ENCODE measurements around the gene SNX27.

- TF ChIP-seq POLR2A (IDR thresholded peaks at IDR 0.05): no peak
- TF ChIP-seq, protein P1, sequence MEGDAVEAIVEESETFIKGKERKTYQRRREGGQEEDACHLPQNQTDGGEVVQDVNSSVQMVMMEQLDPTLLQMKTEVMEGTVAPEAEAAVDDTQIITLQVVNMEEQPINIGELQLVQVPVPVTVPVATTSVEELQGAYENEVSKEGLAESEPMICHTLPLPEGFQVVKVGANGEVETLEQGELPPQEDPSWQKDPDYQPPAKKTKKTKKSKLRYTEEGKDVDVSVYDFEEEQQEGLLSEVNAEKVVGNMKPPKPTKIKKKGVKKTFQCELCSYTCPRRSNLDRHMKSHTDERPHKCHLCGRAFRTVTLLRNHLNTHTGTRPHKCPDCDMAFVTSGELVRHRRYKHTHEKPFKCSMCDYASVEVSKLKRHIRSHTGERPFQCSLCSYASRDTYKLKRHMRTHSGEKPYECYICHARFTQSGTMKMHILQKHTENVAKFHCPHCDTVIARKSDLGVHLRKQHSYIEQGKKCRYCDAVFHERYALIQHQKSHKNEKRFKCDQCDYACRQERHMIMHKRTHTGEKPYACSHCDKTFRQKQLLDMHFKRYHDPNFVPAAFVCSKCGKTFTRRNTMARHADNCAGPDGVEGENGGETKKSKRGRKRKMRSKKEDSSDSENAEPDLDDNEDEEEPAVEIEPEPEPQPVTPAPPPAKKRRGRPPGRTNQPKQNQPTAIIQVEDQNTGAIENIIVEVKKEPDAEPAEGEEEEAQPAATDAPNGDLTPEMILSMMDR (IDR thresholded peaks at IDR 0.05): no peak
Measured at GRCh38 chr1:151581451-151581850, 30.4 kb upstream of the SNX27 start.
